ENCODE data around the gene RBFOX2. TPM values are rescaled to one million over a fixed set of nuclear protein-coding genes. Genes with fewer than 3 reads are reported as not detected.

RBFOX2 gene
- total and polyA plus RNA-seq, 2 of the 8 experiments (the other 6 are each of a cell fraction or from before 2014, with no cell fraction given): 121 to 122 TPM

GRCh38 chr22:36055376-36056295 lies 27.0 kb upstream of the RBFOX2 start:
- Histone ChIP-seq H3K4ac (replicated peaks; ENCODE audit: insufficient read length, low read depth, low read length) (no peak overlapping the region), H3K4me3 (ENCODE audit: extremely low read depth in 1 of 4, insufficient read depth in 2 of 4, low read depth in 3 of 4, low read length in 4 of 4) (no peak overlapping the region), H3K56ac (replicated peaks; ENCODE audit: insufficient read length, low read depth, low read length) (no peak overlapping the region), H2AFZ (ENCODE audit: low read length) (no peak overlapping the region), H3K9ac (replicated peaks in 1 of 4; ENCODE audit: extremely low read depth in 1 of 4, low read depth in 3 of 4, low read length in 3 of 4) (no peak overlapping the region), H3K36me3 (ENCODE audit: control insufficient read depth in 2 of 4, insufficient read depth in 4 of 4, low read length in 3 of 4) (no peaks in the 10 kb centered on the region), H3K18ac (ENCODE audit: extremely low read depth, low read length) (no peak overlapping the region), H3K14ac (ENCODE audit: insufficient read length) (no peak overlapping the region), H2BK12ac (ENCODE audit: low read depth, low read length) (no peak overlapping the region), H2BK15ac (ENCODE audit: low read length) (no peak overlapping the region), H3K79me2 (ENCODE audit: control insufficient read depth in 1 of 2, insufficient read depth in 2 of 2, low read length in 2 of 2) (no peaks in the 10 kb centered on the region), H3K23ac (ENCODE audit: insufficient read length) (no peak overlapping the region), H3K79me1 (ENCODE audit: low read depth, low read length) (no peaks in the 10 kb centered on the region), H2BK120ac (replicated peaks; ENCODE audit: low read depth, low read length) (no peak overlapping the region), H4K5ac (ENCODE audit: insufficient read length, low read depth, low read length) (no peak overlapping the region), H3K27me3 (replicated peaks in 1 of 4; ENCODE audit: control insufficient read depth in 3 of 4, extremely low read depth in 1 of 4, insufficient read depth in 3 of 4, low read length in 3 of 4) (no peaks in the 10 kb centered on the region), H3K4me2 (ENCODE audit: insufficient read depth in 1 of 2, low read depth in 2 of 2, low read length in 2 of 2) (no peak overlapping the region), H4K20me1 (replicated peaks in 1 of 2; ENCODE audit: control insufficient read depth in 1 of 2, insufficient read depth in 2 of 2, low read length in 2 of 2) (no peaks in the 10 kb centered on the region), H2BK5ac (ENCODE audit: low read depth, low read length) (no peak overlapping the region), H3K9me3 (ENCODE audit: insufficient read depth in 2 of 2, low read depth in 1 of 2, low read length in 1 of 2) (no peaks in the 10 kb centered on the region), H2AK5ac (ENCODE audit: low read depth, low read length) (no peak overlapping the region), H2BK20ac (ENCODE audit: low read length) (no peak overlapping the region), H3K27ac (ENCODE audit: low read depth, low read length) (no peak overlapping the region), H4K91ac (replicated peaks; ENCODE audit: insufficient read length, low read length) (no peak overlapping the region), H4K8ac (ENCODE audit: extremely low read depth, insufficient read depth, low read length) (no peak overlapping the region), H3K23me2 (ENCODE audit: low read depth, low read length) (no peaks in the 10 kb centered on the region; the same call in 1 of the 2 replicates), H3K4me1 (replicated peaks in 1 of 4; ENCODE audit: control insufficient read depth in 3 of 4, insufficient read depth in 4 of 4, low read length in 3 of 4) (no peaks in the 10 kb centered on the region)
- no peak for TF ChIP-seq BCL11A (IDR thresholded peaks at IDR 0.05; ENCODE audit: low read depth in 2 of 2, low read length in 2 of 2)
- no peak for TF ChIP-seq TAF7 (optimal IDR thresholded peaks at IDR 0.05; ENCODE audit: borderline replicate concordance, low read depth, low read length)
- no peak for TF ChIP-seq RXRA (IDR thresholded peaks at IDR 0.05; ENCODE audit: insufficient read depth, low read depth, low read length)
- TF ChIP-seq FOSL1 (IDR thresholded peaks at IDR 0.05; ENCODE audit: insufficient read depth, low read depth, low read length): no peak
- no peak for TF ChIP-seq NRF1 (IDR thresholded peaks at IDR 0.05; ENCODE audit: low read depth, low read length)
- no peak for TF ChIP-seq BRCA1 (IDR thresholded peaks at IDR 0.05; ENCODE audit: low read depth, low read length)
- CTCF ChIA-PET (ENCODE audit: partially characterized antibody): interaction anchor here (0.9 to 4.9 kb wide), 4 partner anchors 10 to 125 kb away, joined by 3 to 55 read pairs (median 4); no protein-coding TSS in a partner anchor
- no peak for DNase-seq (ENCODE audit: low read depth in 1 of 2, low spot score in 2 of 2)
- no peak for FAIRE-seq
- POLR2A ChIA-PET (ENCODE audit: partially characterized antibody): interaction anchor here (0.6 to 1.3 kb wide), 6 partner anchors 9 to 220 kb away, joined by 3 to 6 read pairs (median 3); partner anchors contain the start of gene RBFOX2
- WGBS, 2 experiments (ENCODE audit: extremely low coverage in 1 of 2, insufficient coverage in 1 of 2, insufficient read length in 1 of 2, insufficient replicate concordance in 2 of 2, low coverage in 1 of 2, low lambda C conversion rate in 2 of 2, missing lambda C conversion rate in 1 of 2): 84% methylated on average over 19 of the region's 19 CpGs; no CpG with 5 or more reads in 1 of the 2 experiments

Measured in H1 (cell line).